ENCODE measurements around the gene PHLPP2. TPM values are rescaled to one million over a fixed set of nuclear protein-coding genes. Genes with fewer than 3 reads are reported as not detected.

The PHLPP2 gene
- total RNA-seq, 3 donors from 2014 or later (not counting 1 experiment from before 2014, with no cell fraction given), result 6.4 to 9.8 (median 9.2) TPM

- Mint-ChIP-seq H3K27me3 (ENCODE audit: low read depth in 2 of 2) (no peaks in the 10 kb centered on the region), H3K4me1 (no peaks in the 10 kb centered on the region), H3K9me3 (no peaks in the 10 kb centered on the region), H3K36me3 (no peaks in the 10 kb centered on the region), H3K27ac (no peak overlapping the region), H3K4me3 (no peak overlapping the region)
- no peak overlapping the region for H3K4me3 ChIP-seq (ENCODE audit: low read length)
- no peaks in the 10 kb centered on the region for H3K4me1 ChIP-seq (ENCODE audit: control insufficient read depth, insufficient read depth, low read length)
- H3K27me3 ChIP-seq (ENCODE audit: control insufficient read depth, insufficient read depth, low read length), result no peaks in the 10 kb centered on the region
- no peak for ATAC-seq
- no peak for TF ChIP-seq CTCF (IDR thresholded peaks at IDR 0.05)
- intact Hi-C loops (cut with micrococcal nuclease), result no loop called here
- H3K9me3 ChIP-seq (ENCODE audit: control insufficient read depth, insufficient read depth, low read length), result no peaks in the 10 kb centered on the region
- WGBS (ENCODE audit: insufficient coverage), result 98% methylated on average over 5 of the region's 5 CpGs
- peaks cover 33% of the 10 kb centered on the region for H3K36me3 ChIP-seq (ENCODE audit: control insufficient read depth, insufficient read depth, low read length)
- no peak overlapping the region for H3K27ac ChIP-seq (ENCODE audit: low read length)
- no peak for DNase-seq
Measured at GRCh38 chr16:71676236-71676635, 48.3 kb downstream of the PHLPP2 start.

GRCh38 chr16:71675380-71675779, 49.1 kb downstream of the PHLPP2 start:
- H3K4me1 ChIP-seq (ENCODE audit: control insufficient read depth, insufficient read depth, low read length), result no peaks in the 10 kb centered on the region

GRCh38 chr16:71674229-71674628, 50.3 kb downstream of the PHLPP2 start:
- Mint-ChIP-seq H3K27me3 (ENCODE audit: low read depth in 2 of 2) (no peaks in the 10 kb centered on the region), H3K27ac (no peak overlapping the region), H3K4me1 (no peaks in the 10 kb centered on the region), H3K9me3 (no peaks in the 10 kb centered on the region), H3K4me3 (no peak overlapping the region), H3K36me3 (peaks cover 7% of the 10 kb centered on the region)
- Histone ChIP-seq H3K27me3 (ENCODE audit: control insufficient read depth, insufficient read depth, low read length) (no peaks in the 10 kb centered on the region), H3K4me3 (ENCODE audit: low read length) (no peak overlapping the region), H3K9me3 (ENCODE audit: control insufficient read depth, insufficient read depth, low read length) (no peaks in the 10 kb centered on the region), H3K27ac (ENCODE audit: low read length) (no peak overlapping the region), H3K4me1 (ENCODE audit: control insufficient read depth, insufficient read depth, low read length) (no peaks in the 10 kb centered on the region), H3K36me3 (ENCODE audit: control insufficient read depth, insufficient read depth, low read length) (peaks cover 39% of the 10 kb centered on the region)
- TF ChIP-seq CTCF (IDR thresholded peaks at IDR 0.05), result no peak
- no peak for DNase-seq
- intact Hi-C loops (cut with micrococcal nuclease), result no loop called here
- WGBS (ENCODE audit: insufficient coverage), result 100% methylated on average over 1 of the region's 2 CpGs
- no peak for ATAC-seq

More at GRCh38 chr16:71675380-71675779, 49.1 kb downstream of the PHLPP2 start:
- Histone ChIP-seq H3K4me3 (ENCODE audit: low read length) (no peak overlapping the region), H3K27me3 (ENCODE audit: control insufficient read depth, insufficient read depth, low read length) (no peaks in the 10 kb centered on the region), H3K27ac (ENCODE audit: low read length) (no peak overlapping the region), H3K36me3 (ENCODE audit: control insufficient read depth, insufficient read depth, low read length) (peaks cover 34% of the 10 kb centered on the region), H3K9me3 (ENCODE audit: control insufficient read depth, insufficient read depth, low read length) (no peaks in the 10 kb centered on the region)
- ATAC-seq (no peak), DNase-seq (no peak)
- no peaks in the 10 kb centered on the region for H3K27me3 Mint-ChIP-seq (ENCODE audit: low read depth in 2 of 2)
- H3K4me3 Mint-ChIP-seq, result no peak overlapping the region
- intact Hi-C loops (cut with micrococcal nuclease), result no loop called here
- H3K36me3 Mint-ChIP-seq, result no peaks in the 10 kb centered on the region
- no peak overlapping the region for H3K27ac Mint-ChIP-seq
- no peaks in the 10 kb centered on the region for H3K4me1 Mint-ChIP-seq
- no peak for TF ChIP-seq CTCF (IDR thresholded peaks at IDR 0.05)
- H3K9me3 Mint-ChIP-seq, result no peaks in the 10 kb centered on the region
- 94% methylated on average over 3 of the region's 3 CpGs for WGBS (ENCODE audit: insufficient coverage)

GRCh38 chr16:71673582-71673973, 50.9 kb downstream of the PHLPP2 start:
- DNase-seq (no peak), ATAC-seq (no peak)
- no peak for TF ChIP-seq CTCF (IDR thresholded peaks at IDR 0.05)
- Mint-ChIP-seq H3K27me3 (ENCODE audit: low read depth in 2 of 2) (no peaks in the 10 kb centered on the region), H3K27ac (no peak overlapping the region), H3K4me3 (no peak overlapping the region), H3K36me3 (peaks cover 10% of the 10 kb centered on the region), H3K4me1 (no peaks in the 10 kb centered on the region), H3K9me3 (no peaks in the 10 kb centered on the region)
- Histone ChIP-seq H3K27me3 (ENCODE audit: control insufficient read depth, insufficient read depth, low read length) (no peaks in the 10 kb centered on the region), H3K36me3 (ENCODE audit: control insufficient read depth, insufficient read depth, low read length) (peaks cover 36% of the 10 kb centered on the region), H3K9me3 (ENCODE audit: control insufficient read depth, insufficient read depth, low read length) (no peaks in the 10 kb centered on the region), H3K27ac (ENCODE audit: low read length) (no peak overlapping the region), H3K4me3 (ENCODE audit: low read length) (no peak overlapping the region), H3K4me1 (ENCODE audit: control insufficient read depth, insufficient read depth, low read length) (no peaks in the 10 kb centered on the region)
- intact Hi-C loops (cut with micrococcal nuclease), result no loop called here
- WGBS (ENCODE audit: insufficient coverage), result no CpG with 5 or more reads among the region's 1 CpG

Measured in natural killer cell (primary cell).